COLO668 (cell line): ENCODE data around the gene HPCA.

Source experiments
- DNase-seq: peaks from one replicate; lab custom pipeline; 2025; ENCODE audit not compliant: unreplicated experiment; lab: John Stamatoyannopoulos, UW

HPCA gene

GRCh38 chr1:32870615-32871363 is 15.5 kb upstream of the HPCA start, which contains the start of gene FNDC5:
FNDC5 (minus strand) TSS chr1:32870912.
- DNase-seq, result peak; percentile 80

GRCh38 chr1:32871364-32872191 is 14.7 kb upstream of the HPCA start:
- no peak for DNase-seq

- DNase-seq, result no peak
Measured at GRCh38 chr1:32872192-32872460, 14.2 kb upstream of the HPCA start.

GRCh38 chr1:32873484-32873883 is 12.8 kb upstream of the HPCA start:
- DNase-seq, result no peak

GRCh38 chr1:32874860-32875752 is 11.2 kb upstream of the HPCA start:
- DNase-seq, result no peak

GRCh38 chr1:32876341-32877210 is 9.7 kb upstream of the HPCA start:
- peak; percentile 67 for DNase-seq

GRCh38 chr1:32877211-32878110 is 8.8 kb upstream of the HPCA start:
- DNase-seq, result no peak

GRCh38 chr1:32878183-32878582 is 8.1 kb upstream of the HPCA start:
- DNase-seq, result no peak

GRCh38 chr1:32878637-32879041 is 7.7 kb upstream of the HPCA start:
- no peak for DNase-seq

- DNase-seq, result no peak
Measured at GRCh38 chr1:32881291-32881690, 5.0 kb upstream of the HPCA start.

GRCh38 chr1:32881871-32882850 is 4.1 kb upstream of the HPCA start:
- no peak for DNase-seq

GRCh38 chr1:32883338-32884031 is 2.8 kb upstream of the HPCA start:
- no peak for DNase-seq

- no peak for DNase-seq
Measured at GRCh38 chr1:32884032-32884372, 2.3 kb upstream of the HPCA start.

- no peak for DNase-seq
Measured at GRCh38 chr1:32884726-32885125, 1.6 kb upstream of the HPCA start.

GRCh38 chr1:32885676-32886003 is 651 bp upstream of the HPCA start:
- no peak for DNase-seq

GRCh38 chr1:32886828-32887414 is 630 bp downstream of the HPCA start:
- DNase-seq, result no peak

GRCh38 chr1:32887623-32888022 is 1.3 kb downstream of the HPCA start:
- DNase-seq, result no peak

- no peak for DNase-seq
Measured at GRCh38 chr1:32888134-32888533, 1.8 kb downstream of the HPCA start.
